RCC 7860 (cell line): ENCODE data around the gene COL16A1.

Source experiments
- DNase-seq: peaks from one replicate; pipeline ENCODE4 v3.0.0-alpha.2; 2015; ENCODE audit warnings: low spot score
- FAIRE-seq: peaks from 2 replicates; lab custom pipeline; 2012; peaks lifted over from hg19 to GRCh38; lab: Jason Lieb, UNC

COL16A1 gene

GRCh38 chr1:31614414-31615005, 89.3 kb downstream of the COL16A1 start:
- no peak for DNase-seq
- no peak for FAIRE-seq

GRCh38 chr1:31609514-31610118, 94.2 kb downstream of the COL16A1 start:
- no peak for DNase-seq
- FAIRE-seq: no peak

GRCh38 chr1:31607360-31607759, 96.5 kb downstream of the COL16A1 start:
- no peak for DNase-seq
- FAIRE-seq: no peak

- FAIRE-seq (no peak), DNase-seq (no peak)
These were observed 97.8 kb downstream of the COL16A1 start for GRCh38 chr1:31605908-31606427.
